NCI-H2196 treated with DMSO at 0.1 percent for 48 hours (cell line): Measurements from ENCODE around the gene TAS2R14.

Source experiments
- DNase-seq: peaks from one replicate; lab custom pipeline; 2025; ENCODE audit not compliant: unreplicated experiment; lab: John Stamatoyannopoulos, UW

TAS2R14 gene, protein sequence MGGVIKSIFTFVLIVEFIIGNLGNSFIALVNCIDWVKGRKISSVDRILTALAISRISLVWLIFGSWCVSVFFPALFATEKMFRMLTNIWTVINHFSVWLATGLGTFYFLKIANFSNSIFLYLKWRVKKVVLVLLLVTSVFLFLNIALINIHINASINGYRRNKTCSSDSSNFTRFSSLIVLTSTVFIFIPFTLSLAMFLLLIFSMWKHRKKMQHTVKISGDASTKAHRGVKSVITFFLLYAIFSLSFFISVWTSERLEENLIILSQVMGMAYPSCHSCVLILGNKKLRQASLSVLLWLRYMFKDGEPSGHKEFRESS

DNA sequence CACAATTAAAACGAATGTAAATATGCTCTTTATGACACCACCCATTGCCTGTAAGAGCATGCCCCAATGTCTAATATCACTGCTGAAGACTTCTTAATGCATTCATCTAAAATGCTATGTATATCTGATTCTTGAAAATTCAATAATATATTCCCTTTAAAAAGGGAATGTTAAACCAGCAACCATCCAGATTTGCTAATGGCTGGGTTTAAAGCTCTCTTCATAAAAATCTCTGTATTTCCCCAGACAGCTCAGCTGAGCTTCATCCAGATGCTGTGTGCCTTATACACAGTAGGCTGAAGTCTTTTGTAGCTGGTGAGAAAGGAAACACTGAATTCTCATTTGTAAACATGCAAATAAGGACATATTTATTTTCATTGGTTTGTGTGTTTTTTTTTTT lies at the start of gene TAS2R14:
Gene TAS2R14 (minus strand): TSS at position 101 of the 400 bp plus-strand sequence. CDS start 56 bp downstream, at position 45.
- no peak for DNase-seq

GRCh38 chr12:10986812-10987211 lies 47.7 kb upstream of the TAS2R14 start, which contains the start of gene TAS2R50:
Gene TAS2R50 (minus strand): TSS chr12:10986912. CDS start chr12:10986860, 52 bp downstream.
- no peak for DNase-seq

- no peak for DNase-seq
Observed at GRCh38 chr12:10982244-10982643, 43.2 kb upstream of the TAS2R14 start.

DNA sequence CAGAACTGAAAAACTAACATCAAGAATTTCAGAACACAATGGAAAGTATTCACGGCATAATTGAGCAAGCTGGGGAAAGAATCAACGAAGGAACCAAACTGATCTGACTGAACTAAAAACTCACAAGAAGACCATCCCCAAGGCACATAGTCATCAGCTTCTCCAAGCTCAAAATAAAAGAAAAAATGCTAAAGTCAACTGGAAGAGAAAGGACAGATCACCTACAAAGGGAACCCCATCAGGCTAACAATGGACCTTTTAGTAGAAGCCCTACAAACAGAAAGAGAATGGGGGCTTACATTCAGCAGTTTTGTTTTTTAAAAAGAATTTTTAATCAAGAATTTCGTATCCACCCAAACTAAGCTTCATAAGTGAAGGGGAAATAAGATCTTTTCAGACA lies 35.9 kb upstream of the TAS2R14 start:
- no peak for DNase-seq

- DNase-seq: no peak
Observed at GRCh38 chr12:10968765-10969456, 29.8 kb upstream of the TAS2R14 start.

- no peak for DNase-seq
Observed at GRCh38 chr12:10967409-10967808, 28.3 kb upstream of the TAS2R14 start.

DNA sequence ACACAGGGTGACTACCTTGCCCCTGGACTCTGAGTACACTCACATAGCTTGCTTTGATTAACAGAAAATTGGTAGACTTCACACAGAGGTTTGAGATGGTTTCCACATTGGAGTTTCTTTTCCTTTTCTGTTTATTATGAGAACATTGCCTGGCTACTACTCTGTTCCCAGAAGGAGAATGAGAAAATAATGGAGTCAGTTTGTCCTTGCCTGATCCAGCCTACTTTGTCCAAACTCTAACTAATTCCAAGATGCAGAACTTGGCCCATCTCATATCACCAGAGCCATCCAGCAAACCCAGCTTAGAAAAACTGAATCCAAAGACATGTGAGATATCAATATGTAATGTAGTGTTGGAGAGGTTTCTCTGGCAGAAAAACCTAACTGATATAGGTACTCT lies 27.3 kb upstream of the TAS2R14 start:
- no peak for DNase-seq

DNA sequence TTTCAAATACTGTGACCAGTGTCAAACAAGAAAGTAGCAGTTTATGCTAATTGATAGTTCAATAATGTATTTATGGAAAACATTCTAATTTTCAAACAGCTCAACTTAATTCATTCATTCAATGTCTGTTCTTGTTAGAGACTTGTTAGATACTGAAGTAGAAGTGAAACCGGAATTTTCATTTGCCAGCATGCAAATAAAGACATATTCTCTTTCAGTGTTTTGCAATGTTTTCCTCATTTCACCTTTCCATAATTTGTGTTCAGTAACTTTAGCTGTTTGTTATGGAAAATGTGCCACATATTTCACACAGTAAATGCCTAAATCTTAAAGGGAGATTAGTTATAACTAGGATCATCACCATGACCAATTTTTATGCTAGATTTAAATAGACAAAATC lies 26.4 kb upstream of the TAS2R14 start:
- DNase-seq: no peak

- DNase-seq: no peak
Observed at GRCh38 chr12:10960211-10960610, 21.1 kb upstream of the TAS2R14 start.

DNA sequence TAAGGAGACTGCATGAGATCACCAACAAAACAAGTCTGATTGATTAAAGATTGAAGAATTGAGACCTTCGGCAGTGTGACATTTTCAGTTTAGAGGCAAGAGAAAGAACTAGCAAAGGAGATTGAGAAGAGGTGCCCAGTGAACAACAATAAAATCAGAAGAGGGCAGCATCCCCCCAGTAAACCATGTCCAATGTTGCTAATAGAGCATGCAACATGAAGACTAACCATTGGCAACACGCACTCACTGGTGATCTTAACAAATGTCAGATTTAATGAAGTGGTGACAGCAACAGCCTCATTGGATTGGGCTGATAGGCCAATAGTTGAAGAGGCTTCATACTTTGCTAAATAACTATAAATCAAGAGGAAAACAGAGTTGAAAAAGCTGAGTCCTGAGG lies 20.7 kb upstream of the TAS2R14 start:
- no peak for DNase-seq

DNA sequence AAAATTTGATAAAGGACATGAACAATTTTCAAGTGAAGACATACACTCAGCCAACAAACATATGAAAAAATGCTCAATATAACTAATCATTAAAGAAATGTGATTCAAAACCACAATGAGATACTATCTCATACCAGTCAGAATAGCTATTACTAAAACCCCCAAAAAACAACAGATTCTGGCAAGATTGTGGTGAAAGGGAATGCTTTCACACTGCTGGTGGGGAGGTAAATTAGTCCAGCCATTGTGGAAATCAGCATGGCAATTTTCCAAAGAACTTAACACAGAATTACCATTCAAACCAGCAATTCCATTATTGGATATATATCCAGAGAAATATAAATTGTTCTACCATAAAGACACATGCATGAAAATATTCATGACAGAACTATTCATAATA lies 18.7 kb upstream of the TAS2R14 start:
- no peak for DNase-seq

DNA sequence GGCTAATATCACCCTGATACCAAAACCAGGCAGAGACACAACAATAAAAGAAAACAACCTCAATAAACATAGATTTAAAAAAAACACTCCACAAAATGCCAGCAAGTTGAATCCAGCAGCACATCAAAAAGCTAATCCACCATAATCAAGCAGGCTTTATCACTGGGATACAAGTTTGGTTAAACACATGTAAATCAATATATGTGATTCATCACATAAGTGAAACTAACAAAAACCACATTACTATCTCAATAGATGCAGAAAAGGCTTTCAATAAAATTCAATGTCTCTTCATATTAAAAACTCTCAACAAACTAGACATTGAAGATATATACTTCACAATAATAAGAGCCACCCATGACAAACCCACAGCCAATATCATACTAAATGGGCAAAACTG lies 17.0 kb upstream of the TAS2R14 start:
- no peak for DNase-seq

DNA sequence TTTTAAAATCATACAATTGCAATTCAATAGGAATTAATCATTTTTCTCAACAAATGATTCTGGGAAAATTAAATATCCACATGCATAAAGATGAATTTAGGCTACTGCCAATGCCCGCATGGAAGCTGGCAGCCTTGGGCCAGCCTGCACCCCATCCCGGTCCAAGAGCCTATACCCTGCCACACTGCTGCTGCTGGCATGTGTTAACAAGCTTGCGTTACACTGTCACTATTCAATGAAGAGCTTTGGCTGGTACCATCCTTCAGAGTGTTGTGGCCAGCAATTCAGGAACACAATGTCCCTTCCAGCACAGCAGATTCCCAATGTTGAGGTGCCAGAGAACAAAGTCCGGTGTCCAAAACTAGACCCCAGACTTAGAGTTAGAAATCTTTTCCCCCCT lies 13.6 kb upstream of the TAS2R14 start:
- DNase-seq: no peak

- DNase-seq: no peak
Observed at GRCh38 chr12:10943167-10943566, 4.1 kb upstream of the TAS2R14 start.

GRCh38 chr12:10941916-10942607 lies 3.0 kb upstream of the TAS2R14 start:
- DNase-seq: no peak

DNA sequence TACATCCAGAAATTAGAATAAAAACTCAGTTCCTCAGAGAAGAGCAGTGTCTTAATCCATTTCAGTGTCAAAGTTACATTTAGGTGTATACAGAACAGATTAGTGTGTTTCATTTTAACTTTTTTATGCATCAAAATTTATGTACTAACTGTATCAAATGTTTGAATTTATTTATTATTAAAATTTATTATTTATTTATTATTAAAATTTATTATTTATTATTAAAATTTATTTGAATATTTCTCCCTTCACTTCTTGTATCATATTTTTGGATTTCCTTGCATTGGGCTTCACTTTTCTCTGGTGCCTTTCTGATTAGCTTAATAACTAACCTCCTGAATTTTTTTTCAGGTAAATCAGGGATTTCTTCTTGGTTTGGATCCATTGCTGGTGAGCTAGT lies 2.3 kb upstream of the TAS2R14 start:
- DNase-seq: no peak

DNA sequence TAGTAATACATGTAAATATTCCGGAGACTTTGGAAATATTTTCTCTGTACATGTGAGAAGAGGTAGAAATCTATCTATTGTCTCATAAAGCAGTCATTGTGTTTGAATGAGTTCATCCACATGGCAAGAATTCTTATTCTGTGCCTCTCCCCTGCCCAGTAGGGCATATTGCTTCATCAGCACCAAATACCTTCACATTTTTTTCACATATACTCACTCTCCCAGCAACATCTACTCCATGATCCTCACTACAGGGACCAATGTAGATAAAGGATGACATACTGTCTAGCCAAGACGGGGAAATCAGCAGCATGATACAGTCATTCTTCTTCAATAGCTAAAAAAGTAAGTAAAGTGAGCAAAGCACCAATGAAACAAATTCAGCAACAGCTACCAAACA lies 1.3 kb upstream of the TAS2R14 start:
- no peak for DNase-seq

DNA sequence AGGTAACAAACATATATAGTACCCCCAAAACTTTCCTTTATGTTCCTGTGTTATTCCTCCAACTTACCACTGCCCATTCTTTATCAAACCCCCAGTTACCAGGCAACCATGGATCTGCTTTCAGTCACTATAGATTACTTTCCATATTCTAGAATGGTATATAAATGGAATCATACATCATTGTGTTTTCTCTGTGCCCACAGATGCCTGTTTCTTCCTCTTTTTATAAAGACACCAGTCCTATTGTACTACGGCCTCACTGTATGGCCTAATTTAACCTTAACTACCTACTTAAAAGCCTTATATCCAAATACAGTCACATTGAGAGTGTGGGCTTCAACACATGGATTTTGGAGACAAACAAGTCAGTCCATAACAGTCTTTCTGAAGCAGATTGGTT lies 2.6 kb downstream of the TAS2R14 start:
- no peak for DNase-seq

DNA sequence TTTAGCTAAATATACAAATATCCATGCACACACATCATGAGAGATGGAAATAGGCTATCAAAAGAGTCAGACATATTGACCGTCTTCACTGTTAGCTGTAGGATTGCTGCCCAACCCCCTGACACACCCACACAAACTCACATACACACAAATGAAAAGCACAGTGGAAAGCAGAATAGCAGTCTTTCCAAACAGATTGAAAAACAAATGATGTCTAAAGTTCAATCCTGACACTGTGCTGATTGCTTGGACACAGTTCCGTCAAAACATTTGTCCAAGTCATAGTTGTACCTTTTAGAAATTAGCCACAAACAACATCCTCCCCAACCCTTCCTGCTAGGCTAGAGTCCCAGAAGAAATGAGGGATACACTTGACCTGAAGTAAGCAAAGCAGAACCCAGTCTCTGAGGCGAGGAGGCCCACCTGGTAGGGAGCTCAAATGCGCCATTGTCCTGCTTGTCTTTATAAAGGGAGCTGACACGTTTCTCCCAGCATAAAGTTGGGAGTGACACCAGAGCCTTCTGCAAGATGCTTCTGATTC lies 10.2 kb downstream of the TAS2R14 start, which contains the start of gene PRH2:
Gene PRH2 (plus strand): TSS at position 491 of the 541 bp plus-strand sequence. CDS start 38 bp downstream, at position 529.
- DNase-seq: no peak

DNA sequence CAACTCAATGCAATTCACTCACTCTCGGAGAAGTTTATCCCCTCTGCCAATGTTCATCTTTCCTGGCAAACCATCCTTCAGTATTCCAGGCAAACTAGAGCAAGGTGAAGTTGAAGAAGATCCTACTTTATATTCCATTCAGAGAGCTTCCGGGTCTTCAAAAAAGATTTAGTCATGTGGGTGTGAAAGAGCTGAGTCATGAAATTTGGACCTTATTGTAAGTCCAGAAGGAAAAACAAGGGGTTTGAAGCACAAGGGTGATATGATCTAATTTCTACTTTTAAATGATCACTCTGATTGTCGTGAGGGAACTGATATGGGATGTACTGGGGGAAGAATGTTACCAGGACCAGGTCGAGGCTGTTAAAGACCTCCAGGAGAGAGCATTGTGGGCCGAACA lies 12.8 kb downstream of the TAS2R14 start:
- DNase-seq: no peak

GRCh38 chr12:10919809-10920208 lies 19.3 kb downstream of the TAS2R14 start:
- no peak for DNase-seq

GRCh38 chr12:10910380-10910779 lies 28.7 kb downstream of the TAS2R14 start:
- DNase-seq: no peak
